HFF-Myc (cell line): ENCODE measurements around the gene SERPINB4.
"Not testable (repeated sequence)": the region's sequence is repeated elsewhere in the genome, so short reads cannot be mapped to it uniquely, and the experiment has no call there.

Experiments used
- DNase-seq: peaks from one replicate; pipeline ENCODE4 v3.0.0-alpha.2; 2011; ENCODE audit warnings: low read depth; ENCODE audit errors: extremely low read depth
- H3K4me3 ChIP-seq: replicated peaks from 2 replicates; pipeline ENCODE4 v1.5.1; 2011; ENCODE audit warnings: low read depth, mild to moderate bottlenecking, control low read depth, low read length
- CTCF ChIP-seq: IDR thresholded peaks from 2 replicates; pipeline ENCODE4 v1.5.1; 2012; ENCODE audit warnings: mild to moderate bottlenecking, low read depth, low read length, control low read depth; ENCODE audit errors: missing control alignments

Gene SERPINB4

GRCh38 chr18:63679820-63680606 is 36.0 kb upstream of the SERPINB4 start:
- H3K4me3 ChIP-seq: no peak overlapping the region
- DNase-seq: no peak
- TF ChIP-seq CTCF: no peak

GRCh38 chr18:63677500-63678225 is 33.6 kb upstream of the SERPINB4 start:
- no peak for TF ChIP-seq CTCF
- DNase-seq: no peak
- H3K4me3 ChIP-seq: no peak overlapping the region

- peak; percentile 53 for TF ChIP-seq CTCF
- no peak overlapping the region for H3K4me3 ChIP-seq
- DNase-seq: no peak
Observed at GRCh38 chr18:63676526-63677323, 32.7 kb upstream of the SERPINB4 start.

- TF ChIP-seq CTCF: no peak
- no peak for DNase-seq
- no peak overlapping the region for H3K4me3 ChIP-seq
Observed at GRCh38 chr18:63664571-63664970, 20.5 kb upstream of the SERPINB4 start.

GRCh38 chr18:63661750-63662149 is 17.7 kb upstream of the SERPINB4 start, which contains the start of gene SERPINB3:
TSS of gene SERPINB3 (minus strand) at chr18:63661893. CDS start at chr18:63661216, 677 bp downstream.
- DNase-seq, H3K4me3 ChIP-seq: not testable (repeated sequence)

GRCh38 chr18:63658920-63659319 is 14.9 kb upstream of the SERPINB4 start:
- not testable (repeated sequence) for DNase-seq, H3K4me3 ChIP-seq

- not testable (repeated sequence) for H3K4me3 ChIP-seq, DNase-seq
Observed at GRCh38 chr18:63650271-63650670, 6.2 kb upstream of the SERPINB4 start.

GRCh38 chr18:63648241-63648640 is 4.2 kb upstream of the SERPINB4 start:
- H3K4me3 ChIP-seq: no peak overlapping the region
- TF ChIP-seq CTCF: no peak
- no peak for DNase-seq
